ENCODE data around the gene MYO5C. TPM values are rescaled to one million over a fixed set of nuclear protein-coding genes. Genes with fewer than 3 reads are reported as not detected.

Gene MYO5C
- total RNA-seq, 4 donors from 2014 or later = 1.2 to 4.3 (median 2.9) TPM

DNA sequence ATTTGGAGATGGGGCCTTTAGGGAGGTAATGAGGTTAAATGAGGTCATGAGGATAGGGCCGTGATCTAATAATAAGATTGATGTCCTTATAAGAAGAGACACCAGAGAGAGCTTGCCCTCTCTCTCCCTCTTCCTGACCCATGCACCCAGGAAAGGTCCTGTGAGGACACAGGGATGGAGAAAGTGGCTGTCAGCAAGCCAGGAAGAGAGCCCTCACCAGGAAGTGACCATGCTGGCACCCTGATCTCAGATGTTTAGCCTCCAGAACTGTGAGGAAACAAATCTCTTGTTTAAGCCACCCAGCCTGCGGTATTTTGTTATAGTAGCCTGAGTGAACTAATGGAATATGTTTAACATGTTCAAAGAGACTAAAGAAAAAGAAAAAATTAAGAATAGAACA lies 89.2 kb downstream of the MYO5C start:
- peak in 1 of 2 donors; percentile 58 for ATAC-seq

DNA sequence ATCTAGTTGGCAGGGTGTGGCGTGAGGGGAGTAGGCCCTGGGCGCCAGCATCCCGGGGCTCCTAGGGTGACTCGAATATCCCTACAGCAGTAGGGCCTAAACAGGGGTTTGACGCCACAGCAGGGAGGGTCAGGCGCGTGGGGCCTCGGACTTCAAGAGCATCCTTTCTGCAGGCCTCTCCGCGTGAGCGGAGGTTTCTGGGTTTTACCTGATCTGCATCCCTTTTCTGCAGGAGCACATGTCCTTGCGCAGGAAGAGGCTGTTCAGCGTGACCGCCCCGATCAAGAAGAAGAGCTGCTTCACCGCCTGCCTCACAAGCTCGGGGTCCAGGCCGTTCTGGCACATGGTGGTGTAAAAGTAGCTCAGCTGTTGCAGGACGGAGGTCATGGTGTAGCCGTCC lies 90.9 kb downstream of the MYO5C start:
- Histone ChIP-seq H3K4me1 (no peaks in the 10 kb centered on the region), H3K36me3 (peaks cover 0 to 4% of the 10 kb centered on the region in 2 donors), H3K4me3 (no peak overlapping the region), H3K9me3 (no peaks in the 10 kb centered on the region), H3K27me3 (no peaks in the 10 kb centered on the region), H3K27ac (no peak overlapping the region)
- no peak for DNase-seq
- intact Hi-C loops (cut with DNase I; ENCODE audit: low total_unique reads) = no loop called here
- ATAC-seq = no peak
- in situ Hi-C loops (cut with MboI; ENCODE audit: low sequenced_read_pairs in 4 of 4) = no loop called here
- TF ChIP-seq, protein P1, sequence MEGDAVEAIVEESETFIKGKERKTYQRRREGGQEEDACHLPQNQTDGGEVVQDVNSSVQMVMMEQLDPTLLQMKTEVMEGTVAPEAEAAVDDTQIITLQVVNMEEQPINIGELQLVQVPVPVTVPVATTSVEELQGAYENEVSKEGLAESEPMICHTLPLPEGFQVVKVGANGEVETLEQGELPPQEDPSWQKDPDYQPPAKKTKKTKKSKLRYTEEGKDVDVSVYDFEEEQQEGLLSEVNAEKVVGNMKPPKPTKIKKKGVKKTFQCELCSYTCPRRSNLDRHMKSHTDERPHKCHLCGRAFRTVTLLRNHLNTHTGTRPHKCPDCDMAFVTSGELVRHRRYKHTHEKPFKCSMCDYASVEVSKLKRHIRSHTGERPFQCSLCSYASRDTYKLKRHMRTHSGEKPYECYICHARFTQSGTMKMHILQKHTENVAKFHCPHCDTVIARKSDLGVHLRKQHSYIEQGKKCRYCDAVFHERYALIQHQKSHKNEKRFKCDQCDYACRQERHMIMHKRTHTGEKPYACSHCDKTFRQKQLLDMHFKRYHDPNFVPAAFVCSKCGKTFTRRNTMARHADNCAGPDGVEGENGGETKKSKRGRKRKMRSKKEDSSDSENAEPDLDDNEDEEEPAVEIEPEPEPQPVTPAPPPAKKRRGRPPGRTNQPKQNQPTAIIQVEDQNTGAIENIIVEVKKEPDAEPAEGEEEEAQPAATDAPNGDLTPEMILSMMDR (IDR thresholded peaks at IDR 0.05 in 4 of 5, conservative IDR thresholded peaks at IDR 0.05 in 1 of 5) = no peak
- TF ChIP-seq POLR2A (IDR thresholded peaks at IDR 0.05) = no peak

More for the DNA sequence above, 89.2 kb downstream of the MYO5C start:
- Histone ChIP-seq H3K27ac (no peak overlapping the region), H3K4me3 (no peak overlapping the region), H3K36me3 (peaks cover 0 to 4% of the 10 kb centered on the region in 2 donors), H3K9me3 (no peaks in the 10 kb centered on the region), H3K27me3 (no peaks in the 10 kb centered on the region), H3K4me1 (no peaks in the 10 kb centered on the region)
- in situ Hi-C loops (cut with MboI; ENCODE audit: low sequenced_read_pairs in 4 of 4) = no loop called here
- TF ChIP-seq POLR2A (IDR thresholded peaks at IDR 0.05) = no peak
- TF ChIP-seq, protein P1 (IDR thresholded peaks at IDR 0.05 in 4 of 5, conservative IDR thresholded peaks at IDR 0.05 in 1 of 5) = no peak
- intact Hi-C loops (cut with DNase I; ENCODE audit: low total_unique reads) = no loop called here
- peak in 1 of 2 donors; percentile 38 for DNase-seq

DNA sequence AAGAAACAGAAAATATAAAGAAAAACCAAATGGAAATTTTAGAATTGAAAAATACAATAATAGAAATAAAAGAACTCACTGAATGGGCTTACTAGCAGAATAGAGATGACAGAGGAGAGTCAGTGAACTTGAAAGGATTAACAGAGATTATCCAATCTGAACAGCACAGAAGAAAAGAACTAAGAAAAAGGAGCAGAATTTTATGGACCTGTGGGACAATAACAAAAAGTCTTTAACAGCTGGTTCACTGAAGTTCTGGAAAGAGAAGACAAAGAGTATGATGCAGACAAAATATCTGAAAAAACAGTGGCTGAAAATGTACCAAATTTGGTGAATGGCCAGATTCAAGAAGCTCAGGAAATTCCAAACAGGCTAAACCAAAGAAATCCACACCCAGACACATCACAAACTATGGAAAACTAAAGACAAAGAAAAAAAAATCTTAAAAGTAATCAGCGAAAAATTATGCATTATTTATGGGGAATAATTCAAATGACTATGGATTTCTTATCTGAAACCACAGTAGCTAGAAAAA lies 94.7 kb downstream of the MYO5C start:
- H3K27ac ChIP-seq = no peak overlapping the region
- intact Hi-C loops (cut with DNase I; ENCODE audit: low total_unique reads) (no loop called here), in situ Hi-C loops (cut with MboI; ENCODE audit: low sequenced_read_pairs in 4 of 4) (no loop called here)
- DNase-seq = no peak
- no peaks in the 10 kb centered on the region for H3K4me1 ChIP-seq
- H3K36me3 ChIP-seq = peaks cover 0 to 4% of the 10 kb centered on the region in 2 donors
- no peaks in the 10 kb centered on the region for H3K9me3 ChIP-seq
- ATAC-seq = no peak
- no peaks in the 10 kb centered on the region for H3K27me3 ChIP-seq
- TF ChIP-seq POLR2A (IDR thresholded peaks at IDR 0.05) = no peak
- TF ChIP-seq, protein P1 (IDR thresholded peaks at IDR 0.05 in 4 of 5, conservative IDR thresholded peaks at IDR 0.05 in 1 of 5) = no peak
- H3K4me3 ChIP-seq = no peak overlapping the region

DNA sequence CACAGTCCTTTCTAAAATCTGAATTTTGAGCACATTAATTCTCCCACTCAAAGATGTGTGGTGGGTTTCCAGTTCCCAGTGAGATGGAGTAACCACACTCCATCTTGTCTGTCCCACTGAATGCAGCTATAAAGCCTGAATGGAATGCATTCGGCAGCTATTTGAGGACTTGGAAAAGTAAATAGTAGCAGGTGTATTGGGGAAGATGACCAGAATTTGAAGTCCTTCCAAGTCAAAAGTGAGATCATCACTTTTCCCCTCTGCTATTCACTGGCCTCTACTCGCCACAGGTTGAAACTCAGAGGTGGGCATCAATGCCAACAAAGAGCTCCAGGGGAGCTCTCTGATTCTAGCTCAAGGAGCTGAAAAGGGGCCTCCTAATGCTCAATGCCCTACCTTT lies 96.3 kb downstream of the MYO5C start:
- Histone ChIP-seq H3K27ac (no peak overlapping the region), H3K27me3 (no peaks in the 10 kb centered on the region), H3K4me1 (no peaks in the 10 kb centered on the region), H3K9me3 (no peaks in the 10 kb centered on the region), H3K36me3 (peaks cover 0 to 4% of the 10 kb centered on the region in 2 donors), H3K4me3 (no peak overlapping the region)
- TF ChIP-seq POLR2A (IDR thresholded peaks at IDR 0.05) = no peak
- TF ChIP-seq, protein P1 (IDR thresholded peaks at IDR 0.05 in 4 of 5, conservative IDR thresholded peaks at IDR 0.05 in 1 of 5) = no peak
- intact Hi-C loops (cut with DNase I; ENCODE audit: low total_unique reads) = no loop called here
- DNase-seq (no peak), ATAC-seq (no peak)
- in situ Hi-C loops (cut with MboI; ENCODE audit: low sequenced_read_pairs in 4 of 4) = no loop called here

DNA sequence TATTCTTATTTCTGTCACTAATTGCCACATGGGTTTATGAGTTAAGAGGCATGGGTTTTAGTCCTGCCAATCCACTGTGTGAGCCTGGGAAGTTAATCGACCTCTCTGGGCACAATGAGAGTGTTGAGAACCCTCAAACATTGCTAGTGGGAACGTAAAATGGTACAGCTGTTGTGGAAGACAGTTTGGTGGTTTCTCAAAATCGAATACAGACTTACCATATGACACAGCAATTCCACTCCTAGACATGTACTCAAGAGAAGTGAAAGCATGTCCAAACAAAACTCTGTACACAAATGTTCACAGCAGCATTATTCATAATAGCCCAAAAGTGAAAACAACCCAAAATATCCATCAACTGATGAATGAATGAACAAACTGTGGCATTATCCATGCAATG lies 98.7 kb downstream of the MYO5C start:
- Histone ChIP-seq H3K9me3 (no peaks in the 10 kb centered on the region), H3K4me1 (peaks cover 3 to 6% of the 10 kb centered on the region in 2 donors), H3K27me3 (no peaks in the 10 kb centered on the region), H3K36me3 (no peaks in the 10 kb centered on the region), H3K4me3 (no peak overlapping the region), H3K27ac (no peak overlapping the region)
- DNase-seq (no peak), ATAC-seq (no peak)
- TF ChIP-seq, protein P1 (IDR thresholded peaks at IDR 0.05 in 4 of 5, conservative IDR thresholded peaks at IDR 0.05 in 1 of 5) = no peak
- TF ChIP-seq POLR2A (IDR thresholded peaks at IDR 0.05) = no peak
- intact Hi-C loops (cut with DNase I; ENCODE audit: low total_unique reads) (no loop called here), in situ Hi-C loops (cut with MboI; ENCODE audit: low sequenced_read_pairs in 4 of 4) (no loop called here)

All from gastrocnemius medialis (tissue), 4 donors.